Astrocyte (in vitro differentiated cells and primary cell): ENCODE data around the gene DCAF12.

Experiments used
- CTCF ChIP-seq: IDR thresholded peaks from 2 replicates; pipeline ENCODE4 v1.5.1; 2011; ENCODE audit warnings: low read depth, mild to moderate bottlenecking, inconsistent platforms, low read length, moderate library complexity; ENCODE audit not compliant: insufficient read depth
- EZH2 ChIP-seq: IDR thresholded peaks from 2 replicates; pipeline ENCODE4 v1.6.1; 2012; ENCODE audit warnings: mild to moderate bottlenecking, low read length, inconsistent platforms; ENCODE audit not compliant: insufficient read depth

GRCh38 chr9:34124099-34124498 lies 2.4 kb downstream of the DCAF12 start:
- TF ChIP-seq CTCF (no peak), EZH2 (no peak)
